Measurements from ENCODE around the gene KLHL29. TPM values are rescaled to one million over a fixed set of nuclear protein-coding genes. Genes with fewer than 3 reads are reported as not detected.

Gene KLHL29
- total RNA-seq, 1 experiment from 2014 or later, result 16.7 TPM

- H3K36me3 ChIP-seq (ENCODE audit: control insufficient read depth in 1 of 2, insufficient read depth in 2 of 2, low read length in 2 of 2), result no peaks in the 10 kb centered on the region
- intact Hi-C loops (cut with micrococcal nuclease), result no loop called here
- no peak overlapping the region for H3K4me3 ChIP-seq (replicated peaks in 1 of 2; ENCODE audit: low read depth in 1 of 2, low read length in 2 of 2)
- RAD21 ChIA-PET (ENCODE audit: low non-redundant PET in 1 of 2, low total read pairs in 2 of 2, uncharacterized antibody in 2 of 2, unreplicated experiment in 2 of 2), result no interaction called here
- H3K9me2 ChIP-seq (ENCODE audit: insufficient read depth), result no peaks in the 10 kb centered on the region
- H3K27me3 ChIP-seq (ENCODE audit: insufficient read depth, low read length), result no peaks in the 10 kb centered on the region
- CTCF ChIA-PET, result no interaction called here
- POLR2A ChIA-PET, result no interaction called here
- no TSS peak for BruUV-seq (replicated peaks)
- no peaks in the 10 kb centered on the region for H4K20me1 ChIP-seq (ENCODE audit: insufficient read depth)
- no peaks in the 10 kb centered on the region for H3K9me3 ChIP-seq (ENCODE audit: control insufficient read depth in 1 of 2, insufficient read depth in 1 of 2, low read depth in 1 of 2, low read length in 2 of 2)
- no peaks in the 10 kb centered on the region for H3K79me2 ChIP-seq (ENCODE audit: insufficient read depth, low read length)
- TF ChIP-seq SRF (IDR thresholded peaks at IDR 0.05; ENCODE audit: low read depth) (no peak), EZH2phosphoT487 (IDR thresholded peaks at IDR 0.05; ENCODE audit: borderline replicate concordance) (no peak), JUND (IDR thresholded peaks at IDR 0.05) (no peak), CTCF (IDR thresholded peaks at IDR 0.05 in 2 of 3, conservative IDR thresholded peaks at IDR 0.05 in 1 of 3; ENCODE audit: borderline replicate concordance in 1 of 3, insufficient read depth in 1 of 3, low read depth in 2 of 3, low read length in 2 of 3) (no peak), CEBPB (IDR thresholded peaks at IDR 0.05; ENCODE audit: low read depth) (no peak), ZBTB33 (IDR thresholded peaks at IDR 0.05; ENCODE audit: extremely low read depth, insufficient replicate concordance, low read length) (no peak), EGR1 (IDR thresholded peaks at IDR 0.05; ENCODE audit: low read depth) (no peak)
- H3K9ac ChIP-seq (ENCODE audit: low read length), result no peak overlapping the region
- ATAC-seq, result no peak
- H2AFZ ChIP-seq (ENCODE audit: low read depth, low read length, poor library complexity, severe bottlenecking), result no peak overlapping the region
- no peaks in the 10 kb centered on the region for H3K4me1 ChIP-seq (ENCODE audit: control insufficient read depth in 1 of 2, insufficient read depth in 2 of 2, low read length in 2 of 2)
- no peak for DNase-seq (ENCODE audit: low read depth, low spot score)
- no peak overlapping the region for H3K4me2 ChIP-seq (ENCODE audit: low read length)
- H3K27ac ChIP-seq (ENCODE audit: low read depth, low read length), result no peak overlapping the region
Observed at GRCh38 chr2:23660237-23660636, 275.3 kb downstream of the KLHL29 start.
